Measurements from ENCODE around the gene AUNIP. TPM values are rescaled to one million over a fixed set of nuclear protein-coding genes. Genes with fewer than 3 reads are reported as not detected.
A peak's percentile ranks its signal among the peaks of the same experiment; 100 is the strongest.

Gene AUNIP
- total RNA-seq, 1 donor from 2014 or later: not detected

DNA sequence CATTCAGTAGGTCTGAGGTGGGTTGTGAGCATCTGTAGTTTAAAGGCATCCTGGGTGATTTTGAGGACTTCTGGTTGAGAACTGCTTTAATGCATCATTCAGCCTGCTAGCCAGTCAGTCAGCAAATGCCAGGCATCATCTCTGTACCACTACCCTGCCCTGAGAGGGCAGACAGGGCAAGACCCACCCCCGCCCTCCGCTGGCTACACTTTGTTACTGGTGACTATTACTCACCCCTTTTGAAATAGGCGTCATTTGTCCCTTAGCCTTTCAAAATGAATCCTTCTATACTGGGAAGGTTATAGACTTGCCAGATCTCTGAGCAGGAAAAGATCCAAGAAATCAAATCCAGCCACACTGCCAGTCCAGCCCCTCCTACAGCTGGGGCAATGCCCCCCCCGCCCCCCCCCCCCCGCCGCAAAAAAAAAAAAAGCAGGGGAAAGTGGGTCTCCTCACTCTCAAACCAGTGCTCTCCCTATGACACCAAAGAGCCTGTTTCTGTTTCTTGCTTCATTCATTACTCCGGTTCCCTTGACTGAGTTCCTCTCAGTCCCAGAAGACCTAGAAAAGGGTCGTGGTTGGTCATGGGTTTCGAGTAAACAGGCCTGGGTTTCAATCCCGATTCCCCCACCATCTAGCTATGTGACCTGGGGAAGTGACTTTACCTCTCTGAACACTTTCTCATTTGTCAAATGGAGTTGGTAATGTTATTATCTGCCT is 54.9 kb downstream of the AUNIP start:
- H3K27ac ChIP-seq (replicated peaks): peak overlapping the region; percentile 83
- intact Hi-C loops (cut with micrococcal nuclease): no loop called here
- TF ChIP-seq, protein P1, sequence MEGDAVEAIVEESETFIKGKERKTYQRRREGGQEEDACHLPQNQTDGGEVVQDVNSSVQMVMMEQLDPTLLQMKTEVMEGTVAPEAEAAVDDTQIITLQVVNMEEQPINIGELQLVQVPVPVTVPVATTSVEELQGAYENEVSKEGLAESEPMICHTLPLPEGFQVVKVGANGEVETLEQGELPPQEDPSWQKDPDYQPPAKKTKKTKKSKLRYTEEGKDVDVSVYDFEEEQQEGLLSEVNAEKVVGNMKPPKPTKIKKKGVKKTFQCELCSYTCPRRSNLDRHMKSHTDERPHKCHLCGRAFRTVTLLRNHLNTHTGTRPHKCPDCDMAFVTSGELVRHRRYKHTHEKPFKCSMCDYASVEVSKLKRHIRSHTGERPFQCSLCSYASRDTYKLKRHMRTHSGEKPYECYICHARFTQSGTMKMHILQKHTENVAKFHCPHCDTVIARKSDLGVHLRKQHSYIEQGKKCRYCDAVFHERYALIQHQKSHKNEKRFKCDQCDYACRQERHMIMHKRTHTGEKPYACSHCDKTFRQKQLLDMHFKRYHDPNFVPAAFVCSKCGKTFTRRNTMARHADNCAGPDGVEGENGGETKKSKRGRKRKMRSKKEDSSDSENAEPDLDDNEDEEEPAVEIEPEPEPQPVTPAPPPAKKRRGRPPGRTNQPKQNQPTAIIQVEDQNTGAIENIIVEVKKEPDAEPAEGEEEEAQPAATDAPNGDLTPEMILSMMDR (IDR thresholded peaks at IDR 0.05; ENCODE audit: borderline replicate concordance): no peak

DNA sequence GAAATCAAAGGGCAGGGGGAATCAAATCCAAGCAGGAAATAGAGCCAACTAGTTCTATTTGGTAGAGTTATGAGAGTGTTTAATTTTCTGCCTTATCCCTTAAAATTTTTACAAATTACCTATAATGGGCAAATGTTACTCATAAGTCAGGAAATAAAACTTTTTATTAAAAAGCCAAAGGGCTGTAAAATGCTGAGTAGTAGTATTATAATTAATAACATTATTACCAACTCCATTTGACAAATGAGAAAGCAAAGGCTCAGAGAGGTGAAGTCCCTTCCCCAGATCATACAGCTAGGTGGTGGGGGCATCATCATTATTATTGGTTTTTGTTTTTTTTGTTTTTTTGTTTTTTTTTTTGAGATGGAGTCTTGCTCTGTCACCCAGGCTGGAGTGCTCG is 55.9 kb downstream of the AUNIP start:
- H3K36me3 ChIP-seq: peaks cover 20% of the 10 kb centered on the region
- H3K27me3 ChIP-seq (ENCODE audit: low read depth): no peaks in the 10 kb centered on the region
- intact Hi-C loops (cut with micrococcal nuclease): no loop called here
- H3K27ac ChIP-seq (replicated peaks): no peak overlapping the region
- H3K9me3 ChIP-seq (replicated peaks): no peaks in the 10 kb centered on the region
- H3K4me1 ChIP-seq: peaks cover 92% of the 10 kb centered on the region
- TF ChIP-seq, protein P1 (IDR thresholded peaks at IDR 0.05; ENCODE audit: borderline replicate concordance): no peak
- H3K4me3 ChIP-seq: no peak overlapping the region
- no peak for DNase-seq

More for the DNA sequence above, 54.9 kb downstream of the AUNIP start:
- Histone ChIP-seq H3K27me3 (ENCODE audit: low read depth) (no peaks in the 10 kb centered on the region), H3K4me1 (peaks cover 91% of the 10 kb centered on the region), H3K9me3 (replicated peaks) (no peaks in the 10 kb centered on the region), H3K36me3 (peaks cover 30% of the 10 kb centered on the region), H3K4me3 (no peak overlapping the region)
- peak; percentile 4 for DNase-seq

DNA sequence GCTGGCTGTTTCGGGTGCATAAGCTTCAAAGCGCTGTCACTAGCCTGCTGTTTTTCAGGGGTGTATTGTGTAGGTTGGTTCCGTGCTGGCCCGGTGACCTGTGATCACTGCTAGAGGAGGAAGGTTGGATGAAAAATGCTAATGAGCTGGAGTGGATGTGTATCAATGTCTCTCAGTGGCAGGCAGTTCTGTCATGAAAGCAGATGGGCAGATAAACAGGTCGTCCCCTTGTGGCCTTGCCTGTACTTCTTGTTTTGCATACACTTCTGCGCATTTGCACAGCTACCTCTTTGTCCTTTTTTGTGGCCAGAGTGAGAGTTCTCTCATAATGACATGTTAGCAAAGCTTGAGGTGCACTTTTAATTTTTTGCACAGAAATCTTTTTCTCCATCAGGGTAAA is 56.3 kb downstream of the AUNIP start:
- Histone ChIP-seq H3K4me1 (peaks cover 92% of the 10 kb centered on the region), H3K27ac (replicated peaks) (no peak overlapping the region), H3K36me3 (peaks cover 16% of the 10 kb centered on the region), H3K9me3 (replicated peaks) (no peaks in the 10 kb centered on the region), H3K27me3 (ENCODE audit: low read depth) (no peaks in the 10 kb centered on the region), H3K4me3 (peak overlapping the region; percentile 76)
- no peak for DNase-seq
- intact Hi-C loops (cut with micrococcal nuclease): no loop called here
- TF ChIP-seq, protein P1 (IDR thresholded peaks at IDR 0.05; ENCODE audit: borderline replicate concordance): no peak

DNA sequence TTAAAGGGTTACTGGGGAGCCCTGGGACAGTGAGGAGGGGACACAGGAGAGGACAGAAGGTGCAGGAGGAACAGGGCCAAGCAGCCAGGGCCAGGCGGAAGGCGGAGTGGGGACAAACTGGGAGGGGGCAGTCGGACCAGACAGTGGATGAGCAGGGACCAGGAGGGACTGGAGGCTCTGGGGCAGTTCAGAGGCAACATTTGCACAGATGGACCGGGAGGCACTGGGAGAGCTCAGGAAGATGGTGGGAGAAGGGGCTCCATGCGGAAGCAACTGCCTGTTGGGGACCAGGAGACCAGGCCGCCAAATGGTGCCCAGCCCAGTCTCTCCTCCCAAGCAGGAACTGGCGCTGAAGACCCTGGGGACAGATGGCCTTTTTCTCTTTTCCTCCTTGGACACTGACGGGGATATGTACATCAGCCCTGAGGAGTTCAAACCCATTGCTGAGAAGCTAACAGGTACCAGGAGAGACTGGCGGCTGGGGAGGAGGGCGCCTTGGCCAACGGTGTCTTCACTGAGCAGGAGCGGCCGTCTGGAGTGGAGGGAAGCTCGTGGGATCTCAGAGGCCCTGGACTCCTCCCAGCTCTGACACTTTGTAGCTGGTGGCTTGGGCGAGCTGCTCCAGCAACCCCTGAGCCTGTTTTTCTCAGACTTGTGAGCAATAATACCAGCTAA is 58.4 kb downstream of the AUNIP start:
- DNase-seq: no peak
- H3K27ac ChIP-seq (replicated peaks): peak overlapping the region; percentile 78
- peaks cover 9% of the 10 kb centered on the region for H3K36me3 ChIP-seq
- H3K4me3 ChIP-seq: peak overlapping the region; percentile 76
- peaks cover 88% of the 10 kb centered on the region for H3K4me1 ChIP-seq
- TF ChIP-seq, protein P1 (IDR thresholded peaks at IDR 0.05; ENCODE audit: borderline replicate concordance): no peak
- intact Hi-C loops (cut with micrococcal nuclease): no loop called here
- H3K27me3 ChIP-seq (ENCODE audit: low read depth): no peaks in the 10 kb centered on the region
- H3K9me3 ChIP-seq (replicated peaks): no peaks in the 10 kb centered on the region

DNA sequence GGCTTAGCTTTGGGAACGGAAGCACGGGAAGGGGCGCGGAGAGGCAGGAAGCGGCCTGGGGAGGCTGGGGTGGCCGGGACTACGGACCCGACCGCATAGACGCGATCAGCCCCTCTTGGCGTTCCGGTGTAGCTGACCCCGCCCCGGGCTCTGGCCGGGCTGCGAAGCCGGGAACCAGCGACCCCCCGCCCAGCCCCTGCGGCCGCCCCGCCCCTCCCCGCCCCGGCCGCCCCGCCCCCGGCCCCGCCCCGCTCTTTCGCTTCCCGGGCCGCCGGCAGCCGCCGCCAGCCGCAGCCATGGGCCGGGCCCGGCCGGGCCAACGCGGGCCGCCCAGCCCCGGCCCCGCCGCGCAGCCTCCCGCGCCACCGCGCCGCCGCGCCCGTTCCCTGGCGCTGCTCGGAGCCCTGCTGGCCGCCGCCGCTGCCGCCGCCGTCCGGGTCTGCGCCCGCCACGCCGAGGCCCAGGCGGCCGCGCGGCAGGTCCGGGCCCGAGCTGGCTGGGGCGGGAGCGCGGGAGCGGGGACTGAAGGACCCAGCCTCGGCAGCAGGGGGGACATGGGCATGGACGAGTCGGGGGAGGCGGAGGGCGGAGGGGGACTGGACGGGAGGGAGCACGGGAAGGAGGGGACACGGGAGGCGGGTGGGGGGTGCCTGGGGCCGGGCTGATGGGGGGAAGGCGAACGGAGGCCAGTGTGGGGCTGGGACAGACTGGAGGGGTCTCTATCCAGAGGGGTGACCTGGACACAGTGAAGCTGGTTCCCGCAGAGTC is 59.1 kb downstream of the AUNIP start, which contains the start of gene SELENON:
SELENON (plus strand) TSS at position 259 of the 768 bp plus-strand sequence; CDS start at position 297, 38 bp downstream.
- no peaks in the 10 kb centered on the region for H3K27me3 ChIP-seq (ENCODE audit: low read depth)
- peaks cover 5% of the 10 kb centered on the region for H3K36me3 ChIP-seq

More for the DNA sequence above, 59.1 kb downstream of the AUNIP start, which contains the start of gene SELENON:
- peak; percentile 84 for DNase-seq
- Histone ChIP-seq H3K9me3 (replicated peaks) (no peaks in the 10 kb centered on the region), H3K4me3 (peak within 1 kb of the TSS; percentile 76), H3K27ac (replicated peaks) (peak within 1 kb of the TSS; percentile 86), H3K4me1 (peaks cover 81% of the 10 kb centered on the region)
- intact Hi-C loops (cut with micrococcal nuclease): no loop called here
- TF ChIP-seq, protein P1 (IDR thresholded peaks at IDR 0.05; ENCODE audit: borderline replicate concordance): no peak
